Aorta (tissue), 5 donors: ENCODE measurements around the gene SLC43A1. TPM values are rescaled to one million over a fixed set of nuclear protein-coding genes. Genes with fewer than 3 reads are reported as not detected.
"Not testable (repeated sequence)": the region's sequence is repeated elsewhere in the genome, so short reads cannot be mapped to it uniquely, and the experiment has no call there.

Source experiments
- ATAC-seq: fragments of 200-7000 bp; cut with Tn5 transposase; one replicate; pipeline ENCODE4 v1.9.1; 2022; ENCODE audit warnings: moderate library complexity; ENCODE audit not compliant: low FRiP score
- DNase-seq, 2 donors: peaks; one replicate each; pipeline ENCODE4 v3.0.0-alpha.2; 2020
- H3K27ac ChIP-seq, 2 donors: one replicate each; pipeline ENCODE4 v1.5.1; 2013; ENCODE audit warnings: low read length in 2 of 2, mild to moderate bottlenecking in 2 of 2, moderate library complexity in 2 of 2, control low read depth in 1 of 2, inconsistent platforms in 1 of 2, low read depth in 1 of 2
- H3K27me3 ChIP-seq, 2 donors: one replicate each; pipeline ENCODE4 v1.6.1; 2013; ENCODE audit warnings: control low read depth in 1 of 2, low read length in 1 of 2, mild to moderate bottlenecking in 1 of 2, moderate library complexity in 1 of 2; ENCODE audit not compliant: insufficient read depth in 2 of 2, control insufficient read depth in 1 of 2
- H3K36me3 ChIP-seq, 2 donors: one replicate each; pipeline ENCODE4 v1.6.1; 2013; ENCODE audit warnings: control low read depth in 1 of 2, low read length in 1 of 2, mild to moderate bottlenecking in 1 of 2; ENCODE audit not compliant: insufficient read depth in 2 of 2, control insufficient read depth in 1 of 2
- H3K4me1 ChIP-seq, 2 donors: one replicate each; pipeline ENCODE4 v1.6.1; 2013; ENCODE audit warnings: low read length in 2 of 2, control low read depth in 1 of 2, mild to moderate bottlenecking in 1 of 2, moderate library complexity in 1 of 2; ENCODE audit not compliant: insufficient read depth in 2 of 2, control insufficient read depth in 1 of 2
- H3K4me3 ChIP-seq, 2 donors: one replicate each; pipeline ENCODE4 v1.5.1; 2013; ENCODE audit warnings: low read length in 2 of 2, control low read depth in 1 of 2, mild to moderate bottlenecking in 1 of 2
- H3K9me3 ChIP-seq: one replicate; pipeline ENCODE4 v1.6.1; 2013; ENCODE audit warnings: mild to moderate bottlenecking, low read length; ENCODE audit not compliant: control insufficient read depth
- WGBS, 2 donors: extraction: QIAGEN DNeasy Blood & Tissue Kit; methylation state at CpG; one replicate each; pipeline ENCODE4 v1.1.7; 2013; 5-methylcytosine and 5-hydroxymethylcytosine counted together
- intact Hi-C, 2 donors: fragments of 100-400 bp; cut with DNase I; formaldehyde crosslinking; loops; one replicate each; pipeline versions ENCODE4 v1.14.2 to v1.15.0; 2022
- polyA plus RNA-seq, 2 donors: library from polyadenylated mRNA; stranded (reverse); fragments of 200-250 nt; gene quantifications; one replicate each; pipeline ENCODE4 v1.2.3, GENCODE V29; 2013
- total RNA-seq, 2 donors: library from RNA; stranded (reverse); fragmentation: NEBNext Ultra II Directional; extraction: Animal tissue kit (Norgen Biotek cat#: 25700); gene quantifications; one replicate each; pipeline ENCODE4 v1.2.1, GENCODE V29; 2021
- donor health status: healthy with polysubstance abuse.
- donor health status: Bipolar disorder and iron deficiency.
- donor health status: DM: no; HTN: no; CAD: no.
- donor health status: DM: no; HTN: no; CAD: no.
- donor health status: DM: yes; HTN: yes; CAD: no.

The SLC43A1 gene
- total and polyA plus RNA-seq, 4 donors: 7.6 to 19.6 (median 12.2) TPM

GRCh38 chr11:57536947-57537619 lies 21.6 kb upstream of the SLC43A1 start, which contains the start of gene SMTNL1:
Gene SMTNL1 (plus strand): TSS chr11:57537595. CDS start chr11:57542643, 5,048 bp downstream.
- 39 to 55% methylated on average over 14 of the region's 14 CpGs for WGBS, 2 donors
- no peaks in the 10 kb centered on the region for H3K4me1 ChIP-seq
- DNase-seq: no peak
- no peak within 1 kb of the TSS for H3K27ac ChIP-seq
- H3K9me3 ChIP-seq: no peaks in the 10 kb centered on the region
- no peaks in the 10 kb centered on the region for H3K27me3 ChIP-seq
- ATAC-seq: no peak
- intact Hi-C loops: no loop called here
- H3K4me3 ChIP-seq: no peak within 1 kb of the TSS
- no peaks in the 10 kb centered on the region for H3K36me3 ChIP-seq

GRCh38 chr11:57534449-57534848 lies 18.9 kb upstream of the SLC43A1 start:
- H3K4me1 ChIP-seq, ATAC-seq, H3K36me3 ChIP-seq, H3K4me3 ChIP-seq, H3K9me3 ChIP-seq, H3K27ac ChIP-seq, H3K27me3 ChIP-seq: not testable (repeated sequence)
- peak in 1 of 2 donors; percentile 31 for DNase-seq
- 95% methylated on average over 7 of the region's 7 CpGs for WGBS, 2 donors
- intact Hi-C loops: loop anchor here in 1 of 2 donors (5.0 kb wide), 1 partner anchor 197 kb away; the partner anchor contains the start of genes P2RX3 and SSRP1

GRCh38 chr11:57530596-57531507 lies 15.3 kb upstream of the SLC43A1 start, which contains the start of gene TIMM10:
Gene TIMM10 (minus strand): TSS chr11:57530754. CDS start chr11:57530189, 565 bp downstream.
- peak; percentile 96 to 97 for DNase-seq
- Histone ChIP-seq H3K4me3 (peak within 1 kb of the TSS; percentile 62 to 63), H3K27ac (no peak within 1 kb of the TSS), H3K4me1 (no peaks in the 10 kb centered on the region), H3K36me3 (no peaks in the 10 kb centered on the region), H3K9me3 (no peaks in the 10 kb centered on the region), H3K27me3 (no peaks in the 10 kb centered on the region)
- intact Hi-C loops: loop anchor here in 1 of 2 donors (2.0 to 5.0 kb wide), 2 partner anchors 126 to 194 kb away; partner anchors contain the start of genes CLP1, P2RX3 and SSRP1
- ATAC-seq: peak; percentile 96
- WGBS, 2 donors: 0% methylated on average over 49 of the region's 49 CpGs

- Histone ChIP-seq H3K36me3 (no peaks in the 10 kb centered on the region), H3K4me3 (peak overlapping the region; percentile 62 to 63), H3K27me3 (no peaks in the 10 kb centered on the region), H3K4me1 (no peaks in the 10 kb centered on the region), H3K9me3 (no peaks in the 10 kb centered on the region), H3K27ac (no peak overlapping the region)
- DNase-seq (peak; percentile 50 to 76), ATAC-seq (no peak)
- WGBS, 2 donors: 1 to 3% methylated on average over 17 of the region's 17 CpGs
- intact Hi-C loops: loop anchor here in 1 of 2 donors (2.0 to 5.0 kb wide), 2 partner anchors 127 to 193 kb away; partner anchors contain the start of genes CLP1, P2RX3 and SSRP1
Measured at GRCh38 chr11:57530215-57530595, 14.7 kb upstream of the SLC43A1 start.

GRCh38 chr11:57529012-57529411 lies 13.5 kb upstream of the SLC43A1 start:
- ATAC-seq (no peak), DNase-seq (no peak)
- no peaks in the 10 kb centered on the region for H3K9me3 ChIP-seq
- H3K4me3 ChIP-seq: no peak overlapping the region
- intact Hi-C loops: loop anchor here (5.0 kb wide), 3 partner anchors 72 to 187 kb away; no protein-coding TSS in a partner anchor
- H3K36me3 ChIP-seq: no peaks in the 10 kb centered on the region
- H3K27ac ChIP-seq: no peak overlapping the region
- no peaks in the 10 kb centered on the region for H3K4me1 ChIP-seq
- H3K27me3 ChIP-seq: no peaks in the 10 kb centered on the region

GRCh38 chr11:57527056-57527631 lies 11.6 kb upstream of the SLC43A1 start:
- H3K9me3 ChIP-seq: no peaks in the 10 kb centered on the region
- H3K27ac ChIP-seq: no peak overlapping the region
- 14 to 15% methylated on average over 7 of the region's 7 CpGs for WGBS, 2 donors
- no peaks in the 10 kb centered on the region for H3K36me3 ChIP-seq
- H3K27me3 ChIP-seq: no peaks in the 10 kb centered on the region
- DNase-seq (peak; percentile 72 to 88), ATAC-seq (peak; percentile 73)
- no peaks in the 10 kb centered on the region for H3K4me1 ChIP-seq
- intact Hi-C loops: loop anchor here (1.0 to 5.0 kb wide), 6 partner anchors 28 to 185 kb away; no protein-coding TSS in a partner anchor
- no peak overlapping the region for H3K4me3 ChIP-seq

GRCh38 chr11:57523419-57523818 lies 7.9 kb upstream of the SLC43A1 start:
- ATAC-seq (no peak), DNase-seq (peak in 1 of 2 donors; percentile 5)
- 92 to 94% methylated on average over 4 of the region's 4 CpGs for WGBS, 2 donors
- Histone ChIP-seq H3K27me3 (no peaks in the 10 kb centered on the region), H3K4me3 (no peak overlapping the region), H3K4me1 (no peaks in the 10 kb centered on the region), H3K36me3 (no peaks in the 10 kb centered on the region), H3K9me3 (no peaks in the 10 kb centered on the region), H3K27ac (no peak overlapping the region)
- intact Hi-C loops: no loop called here

GRCh38 chr11:57521116-57521515 lies 5.6 kb upstream of the SLC43A1 start:
- Histone ChIP-seq H3K4me1 (no peaks in the 10 kb centered on the region), H3K36me3 (no peaks in the 10 kb centered on the region), H3K9me3 (no peaks in the 10 kb centered on the region), H3K27me3 (no peaks in the 10 kb centered on the region), H3K27ac (no peak overlapping the region), H3K4me3 (no peak overlapping the region)
- DNase-seq (no peak), ATAC-seq (no peak)
- intact Hi-C loops: no loop called here
- 92 to 95% methylated on average over 2 of the region's 2 CpGs for WGBS, 2 donors
